ENCODE results near the gene KRT79. TPM values are rescaled to one million over a fixed set of nuclear protein-coding genes. Genes with fewer than 3 reads are reported as not detected.

KRT79 gene
- total and polyA plus RNA-seq, 9 of the 15 experiments (the other 6 are each of a cell fraction or from before 2014, with no cell fraction given): 0.03 to 2.3 (median 0.23) TPM; not detected in 2

- TF ChIP-seq ZNF511 (CRISPR knock-in tag; IDR thresholded peaks at IDR 0.05) (no peak), PCBP2 (IDR thresholded peaks at IDR 0.05; ENCODE audit: low read depth, low read length, poor library complexity, severe bottlenecking) (no peak), U2AF1 (optimal IDR thresholded peaks at IDR 0.05; ENCODE audit: low read depth, low read length) (no peak), ZNF146 (CRISPR knock-in tag; IDR thresholded peaks at IDR 0.05; ENCODE audit: unreplicated experiment) (no peak), SPI1 (IDR thresholded peaks at IDR 0.05; ENCODE audit: borderline replicate concordance, low read depth, low read length) (peak; percentile 34; the same call in 1 of the 2 replicates), WHSC1 (IDR thresholded peaks at IDR 0.05; ENCODE audit: low read length) (no peak), SMARCE1 (IDR thresholded peaks at IDR 0.05) (peak; percentile 88; the same call in 1 of the 2 replicates), CEBPB (tag; IDR thresholded peaks at IDR 0.05) (no peak), SREBF2 (CRISPR knock-in tag; IDR thresholded peaks at IDR 0.05) (no peak), GTF2B (IDR thresholded peaks at IDR 0.05; ENCODE audit: extremely low read depth, insufficient read length) (no peak), FOXK1 (CRISPR knock-in tag; IDR thresholded peaks at IDR 0.05; ENCODE audit: borderline replicate concordance) (no peak), E2F6 (IDR thresholded peaks at IDR 0.05; ENCODE audit: borderline replicate concordance in 1 of 2, extremely low read depth in 1 of 2, insufficient read depth in 1 of 2, insufficient read length in 1 of 2, low read depth in 1 of 2, low read length in 1 of 2, poor library complexity in 1 of 2, severe bottlenecking in 1 of 2) (peak in 1 of 2 experiments; percentile 47), POLR2B (IDR thresholded peaks at IDR 0.05; ENCODE audit: low read depth, partially characterized antibody) (no peak), HNRNPH1 (optimal IDR thresholded peaks at IDR 0.05; ENCODE audit: low read depth, low read length) (no peak), CBX8 (IDR thresholded peaks at IDR 0.05; ENCODE audit: borderline replicate concordance, extremely low read depth, low read depth, low read length, poor library complexity, severe bottlenecking) (no peak), TARDBP (IDR thresholded peaks at IDR 0.05) (no peak), THRA (IDR thresholded peaks at IDR 0.05) (no peak), SAFB (IDR thresholded peaks at IDR 0.05; ENCODE audit: borderline replicate concordance, low read depth, low read length) (peak; percentile 39; the same call in 1 of the 2 replicates), MECOM (CRISPR knock-in tag; IDR thresholded peaks at IDR 0.05) (no peak), ZBTB49 (CRISPR knock-in tag; IDR thresholded peaks at IDR 0.05; ENCODE audit: borderline replicate concordance) (no peak)
Observed at GRCh38 chr12:52873832-52874572, 39.9 kb upstream of the KRT79 start (continued).

All from K562 (cell line).